CD14-positive monocyte (primary cell): ENCODE results near the gene HTR1B. TPM values are rescaled to one million over a fixed set of nuclear protein-coding genes. Genes with fewer than 3 reads are reported as not detected.

Experiments used
- DNase-seq, 3 donors: peaks; one replicate each; pipeline ENCODE4 v3.0.0-alpha.2; 2011 to 2022
- H2AFZ ChIP-seq: 2 replicates; pipeline ENCODE4 v1.6.0; 2012; ENCODE audit warnings: mild to moderate bottlenecking, low read depth, low read length, inconsistent platforms; ENCODE audit not compliant: insufficient read depth, poor library complexity, severe bottlenecking
- H3K27ac ChIP-seq, 2 donors: 1 replicate in 1 of 2; 2 replicates in 1 of 2; pipeline ENCODE4 v1.5.1; 2012 to 2013; ENCODE audit warnings: low read length in 2 of 2, control low read depth in 1 of 2, inconsistent platforms in 1 of 2, low read depth in 1 of 2, mild to moderate bottlenecking in 1 of 2
- H3K27me3 ChIP-seq, 2 donors: one replicate each; pipeline versions ENCODE4 v1.6.0 to v1.6.1; 2011 to 2013; ENCODE audit warnings: low read length in 2 of 2; ENCODE audit not compliant: control insufficient read depth in 2 of 2, insufficient read depth in 2 of 2
- H3K36me3 ChIP-seq, 2 donors: replicated peaks in 1 of 2; 1 replicate in 1 of 2; 2 replicates in 1 of 2; pipeline versions ENCODE4 v1.5.1 to v1.6.1; 2012 to 2013; ENCODE audit warnings: low read length in 2 of 2, control low read depth in 1 of 2, inconsistent platforms in 1 of 2, mild to moderate bottlenecking in 1 of 2; ENCODE audit not compliant: insufficient read depth in 2 of 2, control insufficient read depth in 1 of 2
- H3K4me1 ChIP-seq, 2 donors: 1 replicate in 1 of 2; 2 replicates in 1 of 2; pipeline versions ENCODE4 v1.5.1 to v1.6.1; 2012 to 2013; ENCODE audit warnings: low read length in 2 of 2, control low read depth in 1 of 2, inconsistent platforms in 1 of 2, mild to moderate bottlenecking in 1 of 2, moderate library complexity in 1 of 2; ENCODE audit not compliant: insufficient read depth in 2 of 2, control insufficient read depth in 1 of 2
- H3K4me2 ChIP-seq: replicated peaks from 2 replicates; pipeline ENCODE3; 2012; ENCODE audit warnings: low read length, moderate library complexity, mild to moderate bottlenecking; ENCODE audit not compliant: poor library complexity, severe bottlenecking; ENCODE audit errors: extremely low read depth
- H3K4me3 ChIP-seq, 3 experiments: fragments of 200-600 bp in 1 of 3; sonication (generic) in 1 of 3; replicated peaks in 1 of 3; 1 replicate in 2 of 3; 2 replicates in 1 of 3; pipeline ENCODE4 v1.5.1; 2011 to 2013; ENCODE audit warnings: low read length in 3 of 3, mild to moderate bottlenecking in 3 of 3, control low read depth in 2 of 3, low read depth in 2 of 3, inconsistent platforms in 1 of 3, moderate library complexity in 1 of 3
- H3K79me2 ChIP-seq: 2 replicates; pipeline ENCODE4 v1.6.0; 2012; ENCODE audit warnings: mild to moderate bottlenecking, control low read depth, inconsistent platforms, low read length, moderate library complexity; ENCODE audit not compliant: insufficient read depth
- H3K9ac ChIP-seq: 2 replicates; pipeline ENCODE4 v1.6.0; 2017; ENCODE audit warnings: low read length, mild to moderate bottlenecking; ENCODE audit not compliant: insufficient read depth, poor library complexity, severe bottlenecking
- H3K9me3 ChIP-seq, 2 donors: replicated peaks in 1 of 2; 1 replicate in 1 of 2; 2 replicates in 1 of 2; pipeline versions ENCODE4 v1.5.1 to v1.6.1; 2012 to 2013; ENCODE audit warnings: low read length in 2 of 2, control low read depth in 1 of 2; ENCODE audit not compliant: control insufficient read depth in 1 of 2, insufficient read depth in 1 of 2
- H4K20me1 ChIP-seq: 2 replicates; pipeline ENCODE4 v1.6.0; 2012; ENCODE audit warnings: mild to moderate bottlenecking, low read length, control low read depth, moderate library complexity; ENCODE audit not compliant: insufficient read depth
- H3K27ac Mint-ChIP-seq, 7 donors: one replicate each; pipeline ENCODE4 v1.8.0; 2020; ENCODE audit warnings: mild to moderate bottlenecking in 7 of 7, mixed read lengths in 7 of 7, moderate library complexity in 6 of 7, inconsistent platforms in 2 of 7
- H3K27me3 Mint-ChIP-seq, 3 donors: one replicate each; pipeline ENCODE4 v1.8.0; 2021 to 2022; ENCODE audit warnings: low read depth in 3 of 3, mild to moderate bottlenecking in 3 of 3, mixed read lengths in 3 of 3, moderate library complexity in 3 of 3, inconsistent platforms in 1 of 3
- H3K36me3 Mint-ChIP-seq, 2 donors: one replicate each; pipeline ENCODE4 v1.8.0; 2020; ENCODE audit warnings: mixed read lengths in 2 of 2, inconsistent platforms in 1 of 2, mild to moderate bottlenecking in 1 of 2
- H3K4me1 Mint-ChIP-seq: one replicate; pipeline ENCODE4 v1.8.0; 2020; ENCODE audit warnings: mild to moderate bottlenecking, mixed read lengths
- H3K4me3 Mint-ChIP-seq, 2 donors: one replicate each; pipeline ENCODE4 v1.8.0; 2020; ENCODE audit warnings: mild to moderate bottlenecking in 2 of 2, mixed read lengths in 2 of 2, moderate library complexity in 1 of 2
- H3K9me3 Mint-ChIP-seq, 7 donors: one replicate each; pipeline ENCODE4 v1.8.0; 2020 to 2022; ENCODE audit warnings: mixed read lengths in 7 of 7, mild to moderate bottlenecking in 6 of 7, moderate library complexity in 6 of 7, inconsistent platforms in 2 of 7
- WGBS: methylation state at CpG from one replicate; pipeline ENCODE4 v1.1.5; 2013; ENCODE audit warnings: missing lambda C conversion rate; ENCODE audit not compliant: insufficient coverage; 5-methylcytosine and 5-hydroxymethylcytosine counted together
- intact Hi-C, 2 donors: fragments of 100-400 bp; cut with micrococcal nuclease; formaldehyde crosslinking; loops; one replicate each; pipeline versions ENCODE4 v1.15.0 to v1.15.1; 2023
- polyA plus RNA-seq, 3 donors: library from polyadenylated mRNA; depleted of rRNA in 1 of 3; unstranded in 2 of 3; stranded (reverse) in 1 of 3; fragments of 300-500 nt in 2 of 3; fragments of >200 nt in 1 of 3; fragmentation: Illumina TruSeq in 2 of 3; gene quantifications; 1 replicate in 2 of 3; 2 replicates in 1 of 3; pipeline ENCODE4 v1.2.3, GENCODE V29; 2012 to 2021
- TF ChIP-seq, protein P1 (sequence below): fragments of 200-600 bp; IDR thresholded peaks from one replicate; pipeline ENCODE4 v1.8.0; 2022; ENCODE audit warnings: antibody characterized with exemption, mild to moderate bottlenecking

The HTR1B gene
- polyA plus RNA-seq, 3 donors: not detected

DNA sequence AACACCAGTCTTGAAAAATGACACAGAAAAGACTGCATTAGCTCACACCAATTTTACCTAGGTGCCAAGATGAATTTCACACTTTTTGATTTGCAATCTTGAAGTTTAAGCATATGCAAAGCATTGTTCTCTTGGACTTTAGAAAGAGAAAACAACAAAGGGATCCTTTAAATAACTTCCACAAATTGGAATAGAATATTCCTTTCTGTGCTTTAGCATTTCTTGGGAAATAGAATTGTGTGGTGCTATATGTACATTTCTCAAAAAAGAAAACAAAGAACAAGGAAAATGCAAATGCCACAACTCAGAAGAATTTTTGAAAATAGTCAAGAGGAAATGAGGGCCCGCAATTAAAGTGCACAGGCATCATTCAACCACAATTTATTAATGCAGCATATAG lies 17.0 kb downstream of the HTR1B start:
- H3K27ac Mint-ChIP-seq: no peak overlapping the region
- no peak overlapping the region for H3K4me3 ChIP-seq

DNA sequence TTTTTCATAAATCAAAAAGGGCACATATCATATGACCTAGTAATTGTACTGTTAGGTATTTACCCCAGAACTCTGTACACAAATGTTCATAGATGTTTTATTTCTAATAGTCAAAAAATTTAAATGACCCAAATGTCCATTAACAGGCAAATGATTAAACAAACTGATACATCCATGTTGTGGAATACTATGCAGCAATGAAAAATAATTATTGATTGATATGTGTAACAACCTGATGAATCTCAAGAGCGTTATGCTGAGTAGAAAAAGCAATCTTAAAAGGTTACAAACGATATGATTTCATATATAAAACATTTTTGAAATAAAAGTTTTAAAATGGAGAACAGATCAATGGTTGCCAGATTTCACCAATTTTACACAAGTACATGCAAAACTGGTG lies 18.1 kb downstream of the HTR1B start:
- Histone ChIP-seq H3K9ac (no peak overlapping the region), H3K4me2 (no peak overlapping the region), H3K4me1 (no peaks in the 10 kb centered on the region), H3K27me3 (no peaks in the 10 kb centered on the region), H3K9me3 (no peaks in the 10 kb centered on the region), H3K27ac (no peak overlapping the region), H4K20me1 (no peaks in the 10 kb centered on the region), H3K79me2 (no peaks in the 10 kb centered on the region), H3K4me3 (no peak overlapping the region), H3K36me3 (no peaks in the 10 kb centered on the region), H2AFZ (no peak overlapping the region)
- no peaks in the 10 kb centered on the region for H3K36me3 Mint-ChIP-seq
- H3K9me3 Mint-ChIP-seq: peaks cover 0 to 2% (median 0%) of the 10 kb centered on the region in 7 donors
- no peak overlapping the region for H3K27ac Mint-ChIP-seq
- no peak overlapping the region for H3K4me3 Mint-ChIP-seq
- intact Hi-C loops: no loop called here
- DNase-seq: no peak
- TF ChIP-seq, protein P1, sequence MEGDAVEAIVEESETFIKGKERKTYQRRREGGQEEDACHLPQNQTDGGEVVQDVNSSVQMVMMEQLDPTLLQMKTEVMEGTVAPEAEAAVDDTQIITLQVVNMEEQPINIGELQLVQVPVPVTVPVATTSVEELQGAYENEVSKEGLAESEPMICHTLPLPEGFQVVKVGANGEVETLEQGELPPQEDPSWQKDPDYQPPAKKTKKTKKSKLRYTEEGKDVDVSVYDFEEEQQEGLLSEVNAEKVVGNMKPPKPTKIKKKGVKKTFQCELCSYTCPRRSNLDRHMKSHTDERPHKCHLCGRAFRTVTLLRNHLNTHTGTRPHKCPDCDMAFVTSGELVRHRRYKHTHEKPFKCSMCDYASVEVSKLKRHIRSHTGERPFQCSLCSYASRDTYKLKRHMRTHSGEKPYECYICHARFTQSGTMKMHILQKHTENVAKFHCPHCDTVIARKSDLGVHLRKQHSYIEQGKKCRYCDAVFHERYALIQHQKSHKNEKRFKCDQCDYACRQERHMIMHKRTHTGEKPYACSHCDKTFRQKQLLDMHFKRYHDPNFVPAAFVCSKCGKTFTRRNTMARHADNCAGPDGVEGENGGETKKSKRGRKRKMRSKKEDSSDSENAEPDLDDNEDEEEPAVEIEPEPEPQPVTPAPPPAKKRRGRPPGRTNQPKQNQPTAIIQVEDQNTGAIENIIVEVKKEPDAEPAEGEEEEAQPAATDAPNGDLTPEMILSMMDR: no peak
- no CpG with 5 or more reads among the region's 2 CpGs for WGBS
- no peaks in the 10 kb centered on the region for H3K4me1 Mint-ChIP-seq
- H3K27me3 Mint-ChIP-seq: peaks cover 2 to 3% (median 2%) of the 10 kb centered on the region in 3 donors

More for the DNA sequence above, 17.0 kb downstream of the HTR1B start:
- no peak overlapping the region for H3K27ac ChIP-seq
- H3K4me1 ChIP-seq: no peaks in the 10 kb centered on the region
- no CpG with 5 or more reads among the region's 1 CpG for WGBS
- no peak for DNase-seq
- no peaks in the 10 kb centered on the region for H3K4me1 Mint-ChIP-seq
- intact Hi-C loops: no loop called here
- TF ChIP-seq, protein P1: no peak
- no peak overlapping the region for H3K4me2 ChIP-seq
- no peaks in the 10 kb centered on the region for H3K9me3 ChIP-seq
- no peaks in the 10 kb centered on the region for H4K20me1 ChIP-seq
- H3K27me3 ChIP-seq: no peaks in the 10 kb centered on the region
- peaks cover 0 to under 1% (median 0%) of the 10 kb centered on the region in 7 donors for H3K9me3 Mint-ChIP-seq
- H3K9ac ChIP-seq: no peak overlapping the region
- no peaks in the 10 kb centered on the region for H3K36me3 ChIP-seq
- no peak overlapping the region for H3K4me3 Mint-ChIP-seq
- H3K27me3 Mint-ChIP-seq: peaks cover under 1 to 3% (median 2%) of the 10 kb centered on the region in 3 donors
- H2AFZ ChIP-seq: no peak overlapping the region
- no peaks in the 10 kb centered on the region for H3K79me2 ChIP-seq
- no peaks in the 10 kb centered on the region for H3K36me3 Mint-ChIP-seq
